Measurements from ENCODE around the gene PTPRG. TPM values are rescaled to one million over a fixed set of nuclear protein-coding genes. Genes with fewer than 3 reads are reported as not detected.
A peak's percentile ranks its signal among the peaks of the same experiment; 100 is the strongest.

Gene PTPRG
- total RNA-seq, 1 experiment from 2014 or later: 69.3 TPM

DNA sequence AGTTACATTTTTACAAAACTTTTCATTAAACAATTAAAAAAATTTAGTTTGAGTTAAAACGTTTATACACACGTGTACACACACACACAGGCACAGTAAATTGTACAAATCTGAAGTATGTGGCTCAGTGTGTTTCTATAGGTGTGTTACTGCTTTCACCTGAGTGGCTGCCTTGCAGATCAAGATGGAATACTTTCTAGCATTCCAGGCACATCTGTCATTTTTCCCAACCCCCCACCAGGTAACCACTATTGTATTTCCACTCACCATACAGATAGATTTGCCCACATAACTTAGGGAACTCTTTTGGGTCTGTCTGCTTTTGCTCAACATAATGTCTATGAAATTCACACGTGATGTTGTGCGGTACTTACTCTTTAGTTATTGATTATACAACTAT, 141.1 kb downstream of the PTPRG start:
- Histone ChIP-seq H3K27ac (ENCODE audit: insufficient read length, low read depth, low read length) (peak overlapping the region; percentile 15), H3K23ac (ENCODE audit: insufficient read length, low read depth, low read length) (no peak overlapping the region), H2BK15ac (ENCODE audit: low read depth, low read length) (no peak overlapping the region), H4K20me1 (ENCODE audit: control insufficient read depth, insufficient read depth, insufficient read length) (no peaks in the 10 kb centered on the region), H2AFZ (ENCODE audit: low read length) (no peak overlapping the region), H3K79me2 (ENCODE audit: insufficient read depth, low read length) (peaks cover 30% of the 10 kb centered on the region; the same call in 1 of the 2 replicates), H3K56ac (ENCODE audit: insufficient read length, low read depth, low read length) (no peak overlapping the region), H3K4ac (ENCODE audit: low read depth, low read length) (no peak overlapping the region), H4K5ac (ENCODE audit: insufficient read length, low read depth, low read length) (no peak overlapping the region), H2BK5ac (ENCODE audit: insufficient read length, low read length) (no peak overlapping the region), H3K18ac (ENCODE audit: insufficient read length, low read depth, low read length) (no peak overlapping the region), H3K9ac (ENCODE audit: extremely low read depth, insufficient read length, low read length) (no peak overlapping the region), H2BK20ac (ENCODE audit: low read depth, low read length, poor library complexity, severe bottlenecking) (no peak overlapping the region), H3T11ph (ENCODE audit: low read length) (no peak overlapping the region), H3K79me1 (ENCODE audit: insufficient read depth, low read depth, low read length, poor library complexity, severe bottlenecking) (peaks cover 9% of the 10 kb centered on the region), H4K8ac (replicated peaks; ENCODE audit: insufficient read length, low read depth, low read length) (no peak overlapping the region), H3K27me3 (ENCODE audit: insufficient read depth, low read length) (no peaks in the 10 kb centered on the region), H4K91ac (ENCODE audit: insufficient read length, low read depth, low read length) (no peak overlapping the region), H3K23me2 (ENCODE audit: insufficient read length, low read depth, low read length, poor library complexity, severe bottlenecking) (no peaks in the 10 kb centered on the region), H3K4me1 (ENCODE audit: insufficient read depth, low read length) (peaks cover 35% of the 10 kb centered on the region), H3K4me2 (ENCODE audit: insufficient read depth, insufficient read length, low read length) (no peak overlapping the region), H2BK12ac (ENCODE audit: insufficient read length, low read depth, low read length) (no peak overlapping the region), H2BK120ac (ENCODE audit: low read depth, low read length, poor library complexity, severe bottlenecking) (no peak overlapping the region), H3K9me3 (ENCODE audit: control insufficient read depth, low read depth, low read length) (no peaks in the 10 kb centered on the region), H3K14ac (ENCODE audit: insufficient read depth, low read length) (no peak overlapping the region), H2AK5ac (ENCODE audit: insufficient read length, low read length) (no peak overlapping the region)
- H3K4me1 Mint-ChIP-seq: peaks cover 87 to 90% of the 10 kb centered on the region in 2 experiments
- WGBS (ENCODE audit: extremely low coverage, insufficient read length, low lambda C conversion rate): no CpG with 5 or more reads among the region's 4 CpGs
- peaks cover 4 to 6% (median 6%) of the 10 kb centered on the region in 3 experiments; a peak in 4 of 7 replicates for H3K36me3 Mint-ChIP-seq (ENCODE audit: insufficient read depth in 1 of 3, low read depth in 3 of 3)
- DNase-seq: no peak
- peak overlapping the region in 2 of 3 experiments; percentile 96 to 100; a peak in 4 of 7 replicates for H3K27ac Mint-ChIP-seq
- no peaks in the 10 kb centered on the region for H3K27me3 Mint-ChIP-seq (ENCODE audit: low read depth)
- peaks cover 3 to 4% of the 10 kb centered on the region in 2 experiments; a peak in 3 of 5 replicates for H3K9me3 Mint-ChIP-seq
- H3K4me3 Mint-ChIP-seq: no peak overlapping the region
- TF ChIP-seq, protein P1, sequence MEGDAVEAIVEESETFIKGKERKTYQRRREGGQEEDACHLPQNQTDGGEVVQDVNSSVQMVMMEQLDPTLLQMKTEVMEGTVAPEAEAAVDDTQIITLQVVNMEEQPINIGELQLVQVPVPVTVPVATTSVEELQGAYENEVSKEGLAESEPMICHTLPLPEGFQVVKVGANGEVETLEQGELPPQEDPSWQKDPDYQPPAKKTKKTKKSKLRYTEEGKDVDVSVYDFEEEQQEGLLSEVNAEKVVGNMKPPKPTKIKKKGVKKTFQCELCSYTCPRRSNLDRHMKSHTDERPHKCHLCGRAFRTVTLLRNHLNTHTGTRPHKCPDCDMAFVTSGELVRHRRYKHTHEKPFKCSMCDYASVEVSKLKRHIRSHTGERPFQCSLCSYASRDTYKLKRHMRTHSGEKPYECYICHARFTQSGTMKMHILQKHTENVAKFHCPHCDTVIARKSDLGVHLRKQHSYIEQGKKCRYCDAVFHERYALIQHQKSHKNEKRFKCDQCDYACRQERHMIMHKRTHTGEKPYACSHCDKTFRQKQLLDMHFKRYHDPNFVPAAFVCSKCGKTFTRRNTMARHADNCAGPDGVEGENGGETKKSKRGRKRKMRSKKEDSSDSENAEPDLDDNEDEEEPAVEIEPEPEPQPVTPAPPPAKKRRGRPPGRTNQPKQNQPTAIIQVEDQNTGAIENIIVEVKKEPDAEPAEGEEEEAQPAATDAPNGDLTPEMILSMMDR (conservative IDR thresholded peaks at IDR 0.05): no peak
